HG02970 (cell line): ENCODE data around the gene OPA3.
A peak's percentile ranks its signal among the peaks of the same experiment; 100 is the strongest.

ENCODE experiments used
- ATAC-seq: cut with Tn5 transposase; IDR thresholded peaks from one replicate; pipeline ENCODE4 v1.9.1; 2021; ENCODE audit warnings: mild to moderate bottlenecking, moderate library complexity, moderate number of reproducible peaks; ENCODE audit not compliant: unreplicated experiment, low FRiP score

The OPA3 gene

GRCh38 chr19:45506989-45507871, 77.4 kb downstream of the OPA3 start, which contains the start of gene VASP:
TSS of gene VASP (plus strand) at chr19:45507479. CDS start at chr19:45507772, 293 bp downstream.
- ATAC-seq = peak; percentile 48

GRCh38 chr19:45506246-45506988, 78.2 kb downstream of the OPA3 start:
- ATAC-seq = peak; percentile 57

- ATAC-seq = no peak
Measured at GRCh38 chr19:45505996-45506245, 78.7 kb downstream of the OPA3 start.

- ATAC-seq = no peak
Measured at GRCh38 chr19:45505151-45505995, 79.2 kb downstream of the OPA3 start.

GRCh38 chr19:45503909-45504308, 80.7 kb downstream of the OPA3 start:
- ATAC-seq = no peak

GRCh38 chr19:45502111-45502510, 82.5 kb downstream of the OPA3 start:
- ATAC-seq = no peak

- ATAC-seq = no peak
Measured at GRCh38 chr19:45501730-45502014, 82.9 kb downstream of the OPA3 start.

- no peak for ATAC-seq
Measured at GRCh38 chr19:45500918-45501729, 83.5 kb downstream of the OPA3 start.

GRCh38 chr19:45499196-45500180, 85.1 kb downstream of the OPA3 start:
- no peak for ATAC-seq

GRCh38 chr19:45498411-45499195, 86.0 kb downstream of the OPA3 start, which contains the start of gene PPM1N:
TSS of gene PPM1N (plus strand) at chr19:45498443. CDS start at chr19:45498473, 30 bp downstream.
- ATAC-seq = no peak

GRCh38 chr19:45497791-45498190, 86.8 kb downstream of the OPA3 start:
- no peak for ATAC-seq

GRCh38 chr19:45496349-45496953, 88.2 kb downstream of the OPA3 start:
- peak; percentile 2 for ATAC-seq

GRCh38 chr19:45495178-45495577, 89.4 kb downstream of the OPA3 start:
- ATAC-seq = no peak

GRCh38 chr19:45494261-45494916, 90.2 kb downstream of the OPA3 start:
- ATAC-seq = no peak

- ATAC-seq = no peak
Measured at GRCh38 chr19:45492627-45493470, 91.8 kb downstream of the OPA3 start.

- ATAC-seq = no peak
Measured at GRCh38 chr19:45492137-45492626, 92.4 kb downstream of the OPA3 start.
